ENCODE results near the gene KRT10.

KRT10 gene

GRCh38 chr17:40799859-40800258, 22.6 kb downstream of the KRT10 start, which contains the start of gene KRT28:
Gene KRT28 (minus strand): TSS chr17:40799959. CDS start chr17:40799893, 66 bp downstream.
- Histone ChIP-seq H3K4me3 (ENCODE audit: low read length) (no peak within 1 kb of the TSS), H3K27me3 (ENCODE audit: control insufficient read depth, insufficient read depth, low read length) (peaks cover 78% of the 10 kb centered on the region), H3K36me3 (ENCODE audit: insufficient read depth, low read length) (no peaks in the 10 kb centered on the region), H3K4me2 (ENCODE audit: low read length) (no peak within 1 kb of the TSS), H3K9me3 (replicated peaks; ENCODE audit: low read length) (no peaks in the 10 kb centered on the region), H3K4me1 (ENCODE audit: control insufficient read depth, insufficient read depth, low read length) (no peaks in the 10 kb centered on the region), H3K9ac (ENCODE audit: low read depth, low read length) (no peak within 1 kb of the TSS)

- Histone ChIP-seq H3K36me3 (ENCODE audit: insufficient read depth, low read length) (no peaks in the 10 kb centered on the region), H3K4me1 (ENCODE audit: control insufficient read depth, insufficient read depth, low read length) (no peaks in the 10 kb centered on the region), H3K4me3 (ENCODE audit: low read length) (no peak overlapping the region), H3K9me3 (replicated peaks; ENCODE audit: low read length) (no peaks in the 10 kb centered on the region), H3K9ac (ENCODE audit: low read depth, low read length) (no peak overlapping the region), H3K27me3 (ENCODE audit: control insufficient read depth, insufficient read depth, low read length) (peaks cover 89% of the 10 kb centered on the region), H3K4me2 (ENCODE audit: low read length) (no peak overlapping the region)
Observed at GRCh38 chr17:40796846-40797245, 25.6 kb downstream of the KRT10 start.

- no peak overlapping the region for H3K9ac ChIP-seq (ENCODE audit: low read depth, low read length)
- no peak overlapping the region for H3K4me3 ChIP-seq (ENCODE audit: low read length)
- no peak overlapping the region for H3K4me2 ChIP-seq (ENCODE audit: low read length)
- peaks cover 72% of the 10 kb centered on the region for H3K27me3 ChIP-seq (ENCODE audit: control insufficient read depth, insufficient read depth, low read length)
- H3K36me3 ChIP-seq (ENCODE audit: insufficient read depth, low read length): no peaks in the 10 kb centered on the region
- no peaks in the 10 kb centered on the region for H3K9me3 ChIP-seq (replicated peaks; ENCODE audit: low read length)
- no peaks in the 10 kb centered on the region for H3K4me1 ChIP-seq (ENCODE audit: control insufficient read depth, insufficient read depth, low read length)
Observed at GRCh38 chr17:40795019-40795667, 27.3 kb downstream of the KRT10 start.

- Histone ChIP-seq H3K4me1 (ENCODE audit: control insufficient read depth, insufficient read depth, low read length) (no peaks in the 10 kb centered on the region), H3K4me2 (ENCODE audit: low read length) (no peak overlapping the region), H3K9ac (ENCODE audit: low read depth, low read length) (no peak overlapping the region), H3K4me3 (ENCODE audit: low read length) (no peak overlapping the region), H3K36me3 (ENCODE audit: insufficient read depth, low read length) (no peaks in the 10 kb centered on the region), H3K9me3 (replicated peaks; ENCODE audit: low read length) (no peaks in the 10 kb centered on the region), H3K27me3 (ENCODE audit: control insufficient read depth, insufficient read depth, low read length) (peaks cover 67% of the 10 kb centered on the region)
Observed at GRCh38 chr17:40794466-40794865, 27.9 kb downstream of the KRT10 start.

GRCh38 chr17:40793832-40794231, 28.6 kb downstream of the KRT10 start:
- H3K4me3 ChIP-seq (ENCODE audit: low read length): no peak overlapping the region
- no peak overlapping the region for H3K4me2 ChIP-seq (ENCODE audit: low read length)
- H3K27me3 ChIP-seq (ENCODE audit: control insufficient read depth, insufficient read depth, low read length): peaks cover 67% of the 10 kb centered on the region
- H3K9ac ChIP-seq (ENCODE audit: low read depth, low read length): no peak overlapping the region
- no peaks in the 10 kb centered on the region for H3K9me3 ChIP-seq (replicated peaks; ENCODE audit: low read length)
- no peaks in the 10 kb centered on the region for H3K36me3 ChIP-seq (ENCODE audit: insufficient read depth, low read length)
- H3K4me1 ChIP-seq (ENCODE audit: control insufficient read depth, insufficient read depth, low read length): no peaks in the 10 kb centered on the region

- Histone ChIP-seq H3K27me3 (ENCODE audit: control insufficient read depth, insufficient read depth, low read length) (peaks cover 66% of the 10 kb centered on the region), H3K4me1 (ENCODE audit: control insufficient read depth, insufficient read depth, low read length) (no peaks in the 10 kb centered on the region), H3K36me3 (ENCODE audit: insufficient read depth, low read length) (no peaks in the 10 kb centered on the region), H3K9ac (ENCODE audit: low read depth, low read length) (no peak overlapping the region), H3K9me3 (replicated peaks; ENCODE audit: low read length) (no peaks in the 10 kb centered on the region), H3K4me2 (ENCODE audit: low read length) (no peak overlapping the region), H3K4me3 (ENCODE audit: low read length) (no peak overlapping the region)
Observed at GRCh38 chr17:40791787-40792436, 30.5 kb downstream of the KRT10 start.

- H3K4me2 ChIP-seq (ENCODE audit: low read length): no peak overlapping the region
- no peak overlapping the region for H3K4me3 ChIP-seq (ENCODE audit: low read length)
- peaks cover 58% of the 10 kb centered on the region for H3K27me3 ChIP-seq (ENCODE audit: control insufficient read depth, insufficient read depth, low read length)
- no peaks in the 10 kb centered on the region for H3K36me3 ChIP-seq (ENCODE audit: insufficient read depth, low read length)
- H3K9me3 ChIP-seq (replicated peaks; ENCODE audit: low read length): no peaks in the 10 kb centered on the region
- H3K4me1 ChIP-seq (ENCODE audit: control insufficient read depth, insufficient read depth, low read length): no peaks in the 10 kb centered on the region
- no peak overlapping the region for H3K9ac ChIP-seq (ENCODE audit: low read depth, low read length)
Observed at GRCh38 chr17:40791111-40791510, 31.3 kb downstream of the KRT10 start.

- no peaks in the 10 kb centered on the region for H3K4me1 ChIP-seq (ENCODE audit: control insufficient read depth, insufficient read depth, low read length)
- H3K4me3 ChIP-seq (ENCODE audit: low read length): no peak within 1 kb of the TSS
- no peak within 1 kb of the TSS for H3K9ac ChIP-seq (ENCODE audit: low read depth, low read length)
Observed at GRCh38 chr17:40782450-40782849, 40.0 kb downstream of the KRT10 start, which contains the start of gene KRT27. Gene KRT27 (minus strand): TSS chr17:40782550. CDS start chr17:40782493, 57 bp downstream.

GRCh38 chr17:40779181-40779909, 43.1 kb downstream of the KRT10 start:
- H3K9ac ChIP-seq (ENCODE audit: low read depth, low read length): no peak overlapping the region
- no peak overlapping the region for H3K4me3 ChIP-seq (ENCODE audit: low read length)
- peaks cover 66% of the 10 kb centered on the region for H3K27me3 ChIP-seq (ENCODE audit: control insufficient read depth, insufficient read depth, low read length)
- no peaks in the 10 kb centered on the region for H3K9me3 ChIP-seq (replicated peaks; ENCODE audit: low read length)
- H3K4me1 ChIP-seq (ENCODE audit: control insufficient read depth, insufficient read depth, low read length): no peaks in the 10 kb centered on the region
- H3K36me3 ChIP-seq (ENCODE audit: insufficient read depth, low read length): no peaks in the 10 kb centered on the region
- H3K4me2 ChIP-seq (ENCODE audit: low read length): peak overlapping the region; percentile 33

More at GRCh38 chr17:40782450-40782849, 40.0 kb downstream of the KRT10 start, which contains the start of gene KRT27:
- peaks cover 59% of the 10 kb centered on the region for H3K27me3 ChIP-seq (ENCODE audit: control insufficient read depth, insufficient read depth, low read length)
- no peaks in the 10 kb centered on the region for H3K36me3 ChIP-seq (ENCODE audit: insufficient read depth, low read length)
- no peak within 1 kb of the TSS for H3K4me2 ChIP-seq (ENCODE audit: low read length)
- H3K9me3 ChIP-seq (replicated peaks; ENCODE audit: low read length): no peaks in the 10 kb centered on the region

GRCh38 chr17:40778461-40778860, 44.0 kb downstream of the KRT10 start:
- no peaks in the 10 kb centered on the region for H3K4me1 ChIP-seq (ENCODE audit: control insufficient read depth, insufficient read depth, low read length)
- H3K4me2 ChIP-seq (ENCODE audit: low read length): no peak overlapping the region
- no peaks in the 10 kb centered on the region for H3K9me3 ChIP-seq (replicated peaks; ENCODE audit: low read length)
- no peak overlapping the region for H3K4me3 ChIP-seq (ENCODE audit: low read length)
- no peaks in the 10 kb centered on the region for H3K36me3 ChIP-seq (ENCODE audit: insufficient read depth, low read length)
- H3K27me3 ChIP-seq (ENCODE audit: control insufficient read depth, insufficient read depth, low read length): peaks cover 74% of the 10 kb centered on the region
- H3K9ac ChIP-seq (ENCODE audit: low read depth, low read length): no peak overlapping the region

GRCh38 chr17:40777971-40778370, 44.4 kb downstream of the KRT10 start:
- peaks cover 74% of the 10 kb centered on the region for H3K27me3 ChIP-seq (ENCODE audit: control insufficient read depth, insufficient read depth, low read length)

More at GRCh38 chr17:40777971-40778370, 44.4 kb downstream of the KRT10 start:
- Histone ChIP-seq H3K4me1 (ENCODE audit: control insufficient read depth, insufficient read depth, low read length) (no peaks in the 10 kb centered on the region), H3K9me3 (replicated peaks; ENCODE audit: low read length) (no peaks in the 10 kb centered on the region), H3K4me3 (ENCODE audit: low read length) (no peak overlapping the region), H3K9ac (ENCODE audit: low read depth, low read length) (no peak overlapping the region), H3K36me3 (ENCODE audit: insufficient read depth, low read length) (no peaks in the 10 kb centered on the region), H3K4me2 (ENCODE audit: low read length) (no peak overlapping the region)

Data from skeletal muscle satellite cell (primary cell).